Measurements from ENCODE around the gene PAIP2B. TPM values are rescaled to one million over a fixed set of nuclear protein-coding genes. Genes with fewer than 3 reads are reported as not detected.

PAIP2B gene
- total RNA-seq, 1 experiment from 2014 or later: 0.97 TPM

- no peak for DNase-seq (ENCODE audit: extremely low read depth, low read depth)
These were observed 71.1 kb downstream of the PAIP2B start for GRCh38 chr2:71155846-71156245.

GRCh38 chr2:71154798-71155197 is 72.1 kb downstream of the PAIP2B start:
- peak; percentile 11 for DNase-seq (ENCODE audit: extremely low read depth, low read depth)

GRCh38 chr2:71154279-71154678 is 72.6 kb downstream of the PAIP2B start:
- no peak for DNase-seq (ENCODE audit: extremely low read depth, low read depth)

- DNase-seq (ENCODE audit: extremely low read depth, low read depth): no peak
These were observed 73.2 kb downstream of the PAIP2B start for GRCh38 chr2:71153585-71154224.

GRCh38 chr2:71151620-71152019 is 75.3 kb downstream of the PAIP2B start:
- no peak for DNase-seq (ENCODE audit: extremely low read depth, low read depth)

GRCh38 chr2:71150082-71150816 is 76.7 kb downstream of the PAIP2B start:
- no peak for DNase-seq (ENCODE audit: extremely low read depth, low read depth)

GRCh38 chr2:71148506-71149063 is 78.3 kb downstream of the PAIP2B start:
- no peak for DNase-seq (ENCODE audit: extremely low read depth, low read depth)

- DNase-seq (ENCODE audit: extremely low read depth, low read depth): no peak
These were observed 83.1 kb downstream of the PAIP2B start for GRCh38 chr2:71143782-71144181.

GRCh38 chr2:71136174-71136573 is 90.7 kb downstream of the PAIP2B start:
- no peak for DNase-seq (ENCODE audit: extremely low read depth, low read depth)

GRCh38 chr2:71133603-71134002 is 93.3 kb downstream of the PAIP2B start:
- DNase-seq (ENCODE audit: extremely low read depth, low read depth): no peak

Small RNAs within 50 kb of the gene (small RNA-seq; reads per million reads assigned to genes)
- gene AC007881.1: 0 reads per million in 2 experiments

Other genes starting within 250 kb of the PAIP2B start
- gene ANKRD53, start 248.5 kb downstream of the PAIP2B start, total RNA-seq (2014; rRNA removed; shearing (Covaris generic)): not detected in 2 replicates
- 27.6 and 31.6 TPM in 2 replicates for gene TEX261, start 232.2 kb downstream of the PAIP2B start, total RNA-seq (2014; rRNA removed; shearing (Covaris generic))
- 15.4 and 19.5 TPM in 2 replicates for gene NAGK, start 158.5 kb downstream of the PAIP2B start, total RNA-seq (2014; rRNA removed; shearing (Covaris generic))
- gene MCEE, start 96.9 kb downstream of the PAIP2B start, total RNA-seq (2014; rRNA removed; shearing (Covaris generic)): 14.2 and 15.4 TPM in 2 replicates
- 29.9 and 35.4 TPM in 2 replicates for gene MPHOSPH10, start 96.5 kb downstream of the PAIP2B start, total RNA-seq (2014; rRNA removed; shearing (Covaris generic))
- 127 and 137 TPM in 2 replicates for gene ZNF638, start 104.7 kb upstream of the PAIP2B start, total RNA-seq (2014; rRNA removed; shearing (Covaris generic))
- 3.4 and 3.9 TPM in 2 replicates for gene DYSF, start 226.5 kb upstream of the PAIP2B start, total RNA-seq (2014; rRNA removed; shearing (Covaris generic))